ENCODE data around the gene PGM5. TPM values are rescaled to one million over a fixed set of nuclear protein-coding genes. Genes with fewer than 3 reads are reported as not detected.
A peak's percentile ranks its signal among the peaks of the same experiment; 100 is the strongest.

PGM5 gene
- total and polyA plus RNA-seq, 11 donors = 41.4 to 228 (median 175) TPM

- Histone ChIP-seq H3K36me3 (peaks cover 0 to 55% (median 5%) of the 10 kb centered on the region in 9 donors), H3K4me3 (no peak overlapping the region), H3K4me1 (peaks cover 0 to 52% (median 27%) of the 10 kb centered on the region in 12 donors), H3K9me3 (no peaks in the 10 kb centered on the region), H3K27ac (peak overlapping the region in 6 of 12 donors; percentile 3 to 75 (median 19)), H3K27me3 (no peaks in the 10 kb centered on the region)
- no peak for TF ChIP-seq CTCF (IDR thresholded peaks at IDR 0.05)
- TF ChIP-seq POLR2A (IDR thresholded peaks at IDR 0.05) = no peak
- ATAC-seq (no peak), DNase-seq (peak in 1 of 5 donors; percentile 33)
- 72 to 82% (median 79%) methylated on average over 2 of the region's 2 CpGs for WGBS, 4 donors
- intact Hi-C loops (cut with DNase I) = loop anchor here in 7 of 10 donors (5.0 to 10.0 kb wide), 7 partner anchors 54 to 154 kb away; partner anchors contain the start of gene PGM5 (in 5 of the 7)
Measured at GRCh38 chr9:68508547-68508946, 152.1 kb downstream of the PGM5 start.

- peaks cover 0 to 56% (median 0%) of the 10 kb centered on the region in 9 donors for H3K36me3 ChIP-seq
- peaks cover 0 to 50% (median 27%) of the 10 kb centered on the region in 12 donors for H3K4me1 ChIP-seq
- DNase-seq = no peak
- TF ChIP-seq POLR2A (IDR thresholded peaks at IDR 0.05) (no peak), CTCF (IDR thresholded peaks at IDR 0.05) (no peak)
- no peak for ATAC-seq
- no peaks in the 10 kb centered on the region for H3K27me3 ChIP-seq
- no peak overlapping the region for H3K4me3 ChIP-seq
- intact Hi-C loops (cut with DNase I) = loop anchor here in 7 of 10 donors (5.0 to 10.0 kb wide), 8 partner anchors 53 to 155 kb away; partner anchors contain the start of gene PGM5 (in 5 of the 7)
- H3K27ac ChIP-seq = peak overlapping the region in 2 of 12 donors; percentile 19 to 75
- no peaks in the 10 kb centered on the region for H3K9me3 ChIP-seq
Measured at GRCh38 chr9:68509689-68510088, 153.3 kb downstream of the PGM5 start.

GRCh38 chr9:68513385-68513784 is 157.0 kb downstream of the PGM5 start:
- DNase-seq = peak in 1 of 5 donors; percentile 38
- H3K4me3 ChIP-seq = no peak overlapping the region
- intact Hi-C loops (cut with DNase I) = loop anchor here in 1 of 10 donors (10.0 kb wide), 1 partner anchor 51 kb away; no protein-coding TSS in a partner anchor
- H3K9me3 ChIP-seq = peaks cover 0 to 10% (median 0%) of the 10 kb centered on the region in 12 donors
- H3K27me3 ChIP-seq = no peaks in the 10 kb centered on the region
- 40 to 47% (median 46%) methylated on average over 3 of the region's 3 CpGs for WGBS, 4 donors
- TF ChIP-seq CTCF (IDR thresholded peaks at IDR 0.05) (no peak), POLR2A (IDR thresholded peaks at IDR 0.05) (no peak)
- peaks cover 0 to 28% (median 10%) of the 10 kb centered on the region in 12 donors for H3K4me1 ChIP-seq
- H3K36me3 ChIP-seq = peaks cover 0 to 63% (median 0%) of the 10 kb centered on the region in 9 donors
- peak; percentile 33 to 57 (median 47) for ATAC-seq
- H3K27ac ChIP-seq = peak overlapping the region in 7 of 12 donors; percentile 5 to 60 (median 37)

- peaks cover 0 to 14% (median 0%) of the 10 kb centered on the region in 12 donors for H3K9me3 ChIP-seq
- WGBS, 4 donors = 96 to 99% (median 98%) methylated on average over 4 of the region's 4 CpGs
- H3K4me1 ChIP-seq = peaks cover 0 to 28% (median 10%) of the 10 kb centered on the region in 12 donors
- no peak for ATAC-seq
- intact Hi-C loops (cut with DNase I) = loop anchor here in 1 of 10 donors (10.0 kb wide), 1 partner anchor 51 kb away; no protein-coding TSS in a partner anchor
- DNase-seq = no peak
- no peak for TF ChIP-seq CTCF (IDR thresholded peaks at IDR 0.05)
- no peak for TF ChIP-seq POLR2A (IDR thresholded peaks at IDR 0.05)
- H3K4me3 ChIP-seq = no peak overlapping the region
- peak overlapping the region in 5 of 12 donors; percentile 14 to 60 (median 43) for H3K27ac ChIP-seq
- H3K36me3 ChIP-seq = peaks cover 0 to 63% (median 0%) of the 10 kb centered on the region in 9 donors
- H3K27me3 ChIP-seq = no peaks in the 10 kb centered on the region
Measured at GRCh38 chr9:68513981-68514380, 157.6 kb downstream of the PGM5 start.
